AG09309 (cell line): ENCODE measurements around the gene PTPRB.
A peak's percentile ranks its signal among the peaks of the same experiment; 100 is the strongest.

Source experiments
- DNase-seq: peaks from one replicate; pipeline ENCODE4 v3.0.0-alpha.2; 2010; ENCODE audit warnings: low read depth
- H3K4me3 ChIP-seq: 2 replicates; pipeline ENCODE4 v1.5.1; 2011; ENCODE audit warnings: mild to moderate bottlenecking, low read depth, low read length, moderate library complexity; ENCODE audit not compliant: control insufficient read depth
- CTCF ChIP-seq: IDR thresholded peaks from 2 replicates; pipeline ENCODE4 v1.5.1; 2011; ENCODE audit warnings: mild to moderate bottlenecking, low read depth, low read length, inconsistent platforms; ENCODE audit not compliant: insufficient read depth, control insufficient read depth; ENCODE audit errors: missing control alignments

The PTPRB gene

DNA sequence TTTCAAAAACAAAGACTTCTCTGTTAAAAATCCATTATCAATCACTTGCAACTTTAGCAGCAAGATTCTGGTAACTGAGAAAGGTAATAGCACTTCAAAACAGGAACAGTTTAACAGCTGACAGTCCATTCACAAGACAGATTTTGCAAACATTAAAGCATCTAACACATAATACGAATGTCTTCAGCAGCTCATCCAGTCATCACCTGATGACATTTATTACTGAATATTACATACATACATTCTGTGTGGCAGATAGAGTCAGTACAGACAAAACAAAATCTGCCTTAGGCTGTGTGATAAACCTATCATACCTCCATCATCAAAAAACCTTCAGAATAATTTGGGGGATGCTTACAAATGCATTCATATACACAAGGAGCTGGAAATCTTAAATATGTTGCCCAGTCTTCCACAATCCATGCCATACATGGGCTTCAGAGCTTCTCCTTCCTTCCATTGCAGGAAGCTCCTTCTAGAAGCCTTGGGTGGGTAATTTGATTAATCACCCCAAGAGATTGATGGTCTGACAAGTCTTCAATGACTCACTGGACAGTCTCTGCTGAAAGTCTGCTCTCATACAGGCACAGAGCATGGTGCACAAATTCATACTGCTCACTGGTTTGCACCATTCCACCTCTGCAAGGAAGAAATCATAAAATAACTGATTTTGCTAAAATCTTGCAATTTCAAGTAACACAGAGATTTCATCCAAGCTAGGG, 1.6 kb upstream of the PTPRB start:
- no peak overlapping the region for H3K4me3 ChIP-seq
- no peak for TF ChIP-seq CTCF
- DNase-seq: no peak

DNA sequence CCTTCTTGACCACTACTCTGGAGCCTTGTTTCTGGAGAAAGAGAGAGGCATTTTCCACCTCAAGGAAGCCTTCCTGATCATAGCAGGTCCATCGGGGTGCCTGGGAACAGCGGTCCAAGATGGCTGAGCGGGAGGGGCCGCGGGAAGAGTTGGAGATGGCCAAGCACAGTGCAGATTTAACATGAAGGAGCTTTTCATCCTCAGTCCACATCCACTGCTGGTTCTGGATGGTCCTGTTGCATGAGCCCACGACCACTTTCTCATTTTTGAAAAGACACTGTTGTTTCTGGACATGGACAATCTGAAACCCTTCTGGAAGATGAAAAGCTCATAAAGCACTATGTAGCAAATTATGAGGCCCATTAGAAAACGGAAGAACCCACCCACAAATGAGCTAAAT, 1.5 kb downstream of the PTPRB start:
- no peak for DNase-seq
- no peak for TF ChIP-seq CTCF
- H3K4me3 ChIP-seq: no peak overlapping the region

DNA sequence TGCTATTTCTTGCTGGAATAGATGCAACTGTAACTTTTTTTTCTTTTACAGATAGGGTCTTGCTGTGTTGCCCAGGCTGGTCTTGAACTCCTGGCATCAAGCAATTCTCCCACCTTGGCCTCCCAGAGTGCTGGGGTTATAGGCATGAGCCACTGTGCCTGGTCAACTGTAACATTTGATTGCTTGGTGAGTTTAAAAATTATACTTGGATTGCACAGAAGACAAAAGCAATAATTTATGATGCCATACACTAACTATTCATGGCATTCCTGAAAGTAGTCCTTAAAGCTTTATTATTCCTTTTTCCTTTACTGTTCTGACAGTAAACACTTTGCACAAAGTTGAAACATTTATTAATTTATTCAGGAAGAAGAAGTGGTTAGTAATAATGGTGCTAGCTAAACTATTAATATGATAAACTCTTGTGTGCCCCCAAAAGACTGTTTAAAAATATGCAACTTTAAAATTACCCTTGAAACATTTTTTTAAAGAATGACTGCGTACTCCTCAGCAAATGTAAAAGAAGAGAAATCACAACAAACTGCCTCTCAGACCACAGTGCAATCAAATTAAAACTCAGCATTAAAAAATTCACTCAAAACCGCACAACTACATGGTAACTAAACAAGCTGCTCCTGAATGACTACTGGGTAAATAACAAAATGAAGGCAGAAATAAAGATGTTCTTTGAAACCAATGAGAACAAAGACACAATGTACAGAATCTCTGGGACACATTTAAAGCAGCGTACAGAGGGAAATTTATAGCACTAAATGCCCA, 8.3 kb downstream of the PTPRB start:
- DNase-seq: no peak
- H3K4me3 ChIP-seq: no peak overlapping the region
- TF ChIP-seq CTCF: no peak

GRCh38 chr12:70627677-70628076, 9.6 kb downstream of the PTPRB start:
- TF ChIP-seq CTCF: no peak
- DNase-seq: no peak
- H3K4me3 ChIP-seq: no peak overlapping the region

DNA sequence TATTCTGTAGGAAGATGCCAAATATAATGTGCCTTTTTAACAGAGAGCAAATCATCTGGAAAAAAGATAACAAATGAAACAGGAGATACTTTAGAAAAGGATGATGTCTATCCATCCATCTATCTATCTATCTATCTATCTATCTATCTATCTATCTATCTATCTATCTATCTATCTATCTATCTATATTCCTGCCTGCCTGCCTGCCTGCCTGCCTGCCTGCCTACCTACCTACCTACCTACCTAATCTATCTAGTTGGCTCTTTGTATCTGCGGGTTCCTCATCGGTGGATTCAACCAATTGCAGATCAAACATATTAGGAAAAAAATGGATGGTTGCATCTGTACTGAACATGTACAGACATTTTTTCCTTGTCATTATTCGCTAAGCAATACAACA, 11.0 kb downstream of the PTPRB start:
- DNase-seq: no peak
- H3K4me3 ChIP-seq: no peak overlapping the region
- TF ChIP-seq CTCF: no peak

DNA sequence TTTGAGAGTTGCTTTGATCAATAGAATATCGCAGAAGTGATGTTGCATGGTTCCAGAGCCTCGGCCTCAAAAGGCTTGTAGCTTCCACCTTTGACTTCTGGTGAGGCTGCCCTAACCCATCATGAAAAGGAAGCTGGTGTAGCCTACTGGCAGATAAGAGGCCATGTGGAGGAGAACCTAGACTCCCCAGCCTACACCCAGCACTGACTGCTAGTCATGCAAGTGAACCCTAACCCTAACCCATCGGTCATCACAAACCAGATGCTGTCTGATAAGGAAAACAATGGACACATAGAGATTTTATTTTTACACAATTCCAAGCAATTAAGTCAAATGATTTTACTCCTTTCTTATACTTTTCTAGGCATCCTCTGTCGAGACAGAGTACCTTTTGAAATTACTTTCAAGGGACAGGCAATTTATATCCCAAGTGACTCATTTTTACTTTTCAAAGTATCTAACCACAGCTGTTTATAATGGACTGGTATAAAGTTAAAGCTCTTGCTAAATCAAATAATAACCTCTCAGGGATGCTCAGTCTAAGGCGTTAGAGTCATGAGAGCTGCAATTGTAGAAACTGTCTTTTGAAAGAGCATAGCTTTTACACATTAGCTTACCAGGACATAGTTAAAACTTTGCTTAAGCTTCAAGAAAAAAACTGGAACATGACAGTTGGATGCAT, 17.6 kb downstream of the PTPRB start:
- no peak overlapping the region for H3K4me3 ChIP-seq
- DNase-seq: peak; percentile 35
- no peak for TF ChIP-seq CTCF
